Nephron progenitor cell (in vitro differentiated cells): ENCODE measurements around the gene CACNA2D2.

ENCODE experiments used
- DNase-seq: peaks from one replicate; pipeline ENCODE4 v3.0.0; 2021
- H3K27ac Mint-ChIP-seq: 2 replicates; pipeline ENCODE4 v1.8.0; 2021; ENCODE audit warnings: mild to moderate bottlenecking, moderate library complexity, mixed read lengths
- H3K27me3 Mint-ChIP-seq: 2 replicates; pipeline ENCODE4 v1.8.0; 2021; ENCODE audit warnings: mild to moderate bottlenecking, low read depth, mixed read lengths; ENCODE audit not compliant: poor library complexity
- H3K36me3 Mint-ChIP-seq: 2 replicates; pipeline ENCODE4 v1.8.0; 2021; ENCODE audit warnings: low read depth, mixed read lengths
- H3K4me1 Mint-ChIP-seq: 2 replicates; pipeline ENCODE4 v1.8.0; 2021; ENCODE audit warnings: mixed read lengths
- H3K4me3 Mint-ChIP-seq: 2 replicates; pipeline ENCODE4 v1.8.0; 2021; ENCODE audit warnings: mild to moderate bottlenecking, moderate library complexity, mixed read lengths
- H3K9me3 Mint-ChIP-seq: 2 replicates; pipeline ENCODE4 v1.8.0; 2021; ENCODE audit warnings: mild to moderate bottlenecking, moderate library complexity, mixed read lengths
- CTCF ChIP-seq: fragments of 200-600 bp; sonication (generic); IDR thresholded peaks from 2 replicates; pipeline ENCODE4 v1.5.0; 2021; ENCODE audit warnings: antibody characterized with exemption

The CACNA2D2 gene

GRCh38 chr3:50422153-50422552 is 81.3 kb downstream of the CACNA2D2 start:
- peaks cover 41% of the 10 kb centered on the region for H3K4me1 Mint-ChIP-seq
- H3K36me3 Mint-ChIP-seq: no peaks in the 10 kb centered on the region
- H3K27ac Mint-ChIP-seq: no peak overlapping the region
- TF ChIP-seq CTCF: no peak
- DNase-seq: no peak
- H3K4me3 Mint-ChIP-seq: no peak overlapping the region
- peaks cover 18% of the 10 kb centered on the region for H3K27me3 Mint-ChIP-seq
- H3K9me3 Mint-ChIP-seq: no peaks in the 10 kb centered on the region

GRCh38 chr3:50419595-50420370 is 83.7 kb downstream of the CACNA2D2 start:
- Mint-ChIP-seq H3K4me3 (no peak overlapping the region), H3K9me3 (no peaks in the 10 kb centered on the region), H3K4me1 (peaks cover 47% of the 10 kb centered on the region), H3K36me3 (no peaks in the 10 kb centered on the region), H3K27ac (no peak overlapping the region), H3K27me3 (peaks cover 14% of the 10 kb centered on the region)
- TF ChIP-seq CTCF: no peak
- no peak for DNase-seq

- Mint-ChIP-seq H3K9me3 (no peaks in the 10 kb centered on the region), H3K4me3 (no peak overlapping the region), H3K36me3 (no peaks in the 10 kb centered on the region), H3K4me1 (peaks cover 47% of the 10 kb centered on the region), H3K27ac (no peak overlapping the region), H3K27me3 (peaks cover 14% of the 10 kb centered on the region)
- no peak for DNase-seq
- TF ChIP-seq CTCF: no peak
These were observed 84.6 kb downstream of the CACNA2D2 start for GRCh38 chr3:50418850-50419249.

GRCh38 chr3:50417637-50418033 is 85.8 kb downstream of the CACNA2D2 start:
- H3K27me3 Mint-ChIP-seq: peaks cover 9% of the 10 kb centered on the region
- no peaks in the 10 kb centered on the region for H3K36me3 Mint-ChIP-seq
- peaks cover 47% of the 10 kb centered on the region for H3K4me1 Mint-ChIP-seq
- H3K9me3 Mint-ChIP-seq: no peaks in the 10 kb centered on the region
- no peak overlapping the region for H3K4me3 Mint-ChIP-seq
- H3K27ac Mint-ChIP-seq: no peak overlapping the region
- no peak for DNase-seq
- TF ChIP-seq CTCF: no peak

- no peaks in the 10 kb centered on the region for H3K9me3 Mint-ChIP-seq
- no peak overlapping the region for H3K27ac Mint-ChIP-seq
- no peak overlapping the region for H3K4me3 Mint-ChIP-seq
- DNase-seq: no peak
- H3K27me3 Mint-ChIP-seq: peaks cover 5% of the 10 kb centered on the region
- H3K36me3 Mint-ChIP-seq: no peaks in the 10 kb centered on the region
- no peak for TF ChIP-seq CTCF
- H3K4me1 Mint-ChIP-seq: peaks cover 47% of the 10 kb centered on the region
These were observed 86.4 kb downstream of the CACNA2D2 start for GRCh38 chr3:50416736-50417636.
